ENCODE measurements around the gene GPN2.

- TF ChIP-seq VEZF1 (CRISPR knock-in tag; IDR thresholded peaks at IDR 0.05) = no peak
- TF ChIP-seq ZNF639 (CRISPR knock-in tag; conservative IDR thresholded peaks at IDR 0.05 in 1 of 2, IDR thresholded peaks at IDR 0.05 in 1 of 2) = no peak
- TF ChIP-seq TOE1 (IDR thresholded peaks at IDR 0.05; ENCODE audit: borderline replicate concordance) = no peak
- TF ChIP-seq TOE1 (CRISPR knock-in tag; IDR thresholded peaks at IDR 0.05; ENCODE audit: borderline replicate concordance, low read depth) = no peak
- TF ChIP-seq JUND (IDR thresholded peaks at IDR 0.05; ENCODE audit: borderline replicate concordance, low read depth, low read length) = no peak
- no peak for TF ChIP-seq JUND (tag; IDR thresholded peaks at IDR 0.05; ENCODE audit: borderline replicate concordance, low read depth, low read length)
- no peak for TF ChIP-seq ZHX1 (conservative IDR thresholded peaks at IDR 0.05; ENCODE audit: low read length)
- no peak for TF ChIP-seq TARDBP (IDR thresholded peaks at IDR 0.05)
- TF ChIP-seq TBL1XR1 (IDR thresholded peaks at IDR 0.05; ENCODE audit: low read length in 2 of 2) = no peak
- no peak for TF ChIP-seq ELF4 (CRISPR knock-in tag; IDR thresholded peaks at IDR 0.05)
- no peak for TF ChIP-seq E4F1 (CRISPR knock-in tag; IDR thresholded peaks at IDR 0.05; ENCODE audit: borderline replicate concordance)
- TF ChIP-seq CTCF (IDR thresholded peaks at IDR 0.05 in 2 of 3, conservative IDR thresholded peaks at IDR 0.05 in 1 of 3; ENCODE audit: insufficient read depth in 2 of 3, low read depth in 1 of 3, low read length in 3 of 3) = no peak
- TF ChIP-seq POLR2AphosphoS5 (IDR thresholded peaks at IDR 0.05; ENCODE audit: control insufficient read depth, insufficient read depth, low read depth, low read length) = no peak
- TF ChIP-seq SPI1 (IDR thresholded peaks at IDR 0.05; ENCODE audit: borderline replicate concordance, low read depth, low read length) = no peak
These were observed 45.5 kb downstream of the GPN2 start for GRCh38 chr1:26844424-26845196.

Measured in K562 (cell line).